Measurements from ENCODE around the gene MYO3B.

Gene MYO3B

GRCh38 chr2:170567429-170567828, 389.5 kb downstream of the MYO3B start:
- CTCF ChIA-PET: no interaction called here
- POLR2A ChIA-PET: no interaction called here
- no peak for DNase-seq (ENCODE audit: low read depth, low spot score)
- H3K4me3 ChIP-seq (ENCODE audit: low read depth, low read length): no peak overlapping the region
- TF ChIP-seq CTCF (IDR thresholded peaks at IDR 0.05; ENCODE audit: insufficient read depth, low read length, missing control alignments): no peak

GRCh38 chr2:170568511-170568910, 390.6 kb downstream of the MYO3B start:
- POLR2A ChIA-PET: no interaction called here
- DNase-seq (ENCODE audit: low read depth, low spot score): no peak
- no peak overlapping the region for H3K4me3 ChIP-seq (ENCODE audit: low read depth, low read length)
- no peak for TF ChIP-seq CTCF (IDR thresholded peaks at IDR 0.05; ENCODE audit: insufficient read depth, low read length, missing control alignments)
- CTCF ChIA-PET: no interaction called here

- DNase-seq (ENCODE audit: low read depth, low spot score): no peak
- ChIA-PET CTCF (no interaction called here), POLR2A (no interaction called here)
- H3K4me3 ChIP-seq (ENCODE audit: low read depth, low read length): no peak overlapping the region
- TF ChIP-seq CTCF (IDR thresholded peaks at IDR 0.05; ENCODE audit: insufficient read depth, low read length, missing control alignments): no peak
Observed at GRCh38 chr2:170571612-170572011, 393.7 kb downstream of the MYO3B start.

GRCh38 chr2:170573671-170574070, 395.7 kb downstream of the MYO3B start:
- TF ChIP-seq CTCF (IDR thresholded peaks at IDR 0.05; ENCODE audit: insufficient read depth, low read length, missing control alignments): no peak
- ChIA-PET POLR2A (no interaction called here), CTCF (no interaction called here)
- no peak for DNase-seq (ENCODE audit: low read depth, low spot score)
- H3K4me3 ChIP-seq (ENCODE audit: low read depth, low read length): no peak overlapping the region

GRCh38 chr2:170576296-170576695, 398.3 kb downstream of the MYO3B start:
- CTCF ChIA-PET: no interaction called here

GRCh38 chr2:170577356-170577755, 399.4 kb downstream of the MYO3B start:
- POLR2A ChIA-PET: no interaction called here
- no peak for DNase-seq (ENCODE audit: low read depth, low spot score)
- H3K4me3 ChIP-seq (ENCODE audit: low read depth, low read length): no peak overlapping the region
- no peak for TF ChIP-seq CTCF (IDR thresholded peaks at IDR 0.05; ENCODE audit: insufficient read depth, low read length, missing control alignments)
- CTCF ChIA-PET: no interaction called here

More at GRCh38 chr2:170576296-170576695, 398.3 kb downstream of the MYO3B start:
- POLR2A ChIA-PET: no interaction called here
- no peak for DNase-seq (ENCODE audit: low read depth, low spot score)
- H3K4me3 ChIP-seq (ENCODE audit: low read depth, low read length): no peak overlapping the region
- TF ChIP-seq CTCF (IDR thresholded peaks at IDR 0.05; ENCODE audit: insufficient read depth, low read length, missing control alignments): no peak

Data from AG04449 (cell line).